Psoas muscle (tissue), 8 donors: ENCODE data around the gene TMEM244. TPM values are rescaled to one million over a fixed set of nuclear protein-coding genes. Genes with fewer than 3 reads are reported as not detected.

Source experiments
- ATAC-seq, 4 donors: fragments of 200-7000 bp; cut with Tn5 transposase; one replicate each; pipeline ENCODE4 v1.9.1; 2020; ENCODE audit warnings: moderate library complexity in 3 of 4, mild to moderate bottlenecking in 2 of 4
- DNase-seq, 2 donors: peaks; one replicate each; pipeline ENCODE4 v3.0.0-alpha.2; 2020
- H3K27ac ChIP-seq: fragments of 200-600 bp; one replicate; pipeline ENCODE4 v1.8.0; 2022
- H3K27me3 ChIP-seq, 3 donors: fragments of 200-600 bp in 1 of 3; one replicate each; pipeline versions ENCODE4 v1.6.1 to v1.8.0; 2013 to 2022; ENCODE audit warnings: low read length in 2 of 3, mild to moderate bottlenecking in 2 of 3, moderate library complexity in 1 of 3; ENCODE audit not compliant: insufficient read depth in 3 of 3
- H3K36me3 ChIP-seq, 2 donors: fragments of 200-600 bp in 1 of 2; one replicate each; pipeline versions ENCODE4 v1.6.1 to v1.8.0; 2013 to 2022; ENCODE audit warnings: low read depth in 1 of 2, mild to moderate bottlenecking in 1 of 2, moderate library complexity in 1 of 2; ENCODE audit not compliant: insufficient read depth in 1 of 2
- H3K4me1 ChIP-seq: fragments of 200-600 bp; one replicate; pipeline ENCODE4 v1.8.0; 2022
- H3K4me3 ChIP-seq: fragments of 200-600 bp; one replicate; pipeline ENCODE4 v1.8.0; 2022; ENCODE audit warnings: mild to moderate bottlenecking
- H3K9me3 ChIP-seq: fragments of 200-600 bp; one replicate; pipeline ENCODE4 v1.8.0; 2022
- CTCF ChIP-seq: fragments of 200-600 bp; IDR thresholded peaks from one replicate; pipeline ENCODE4 v1.8.0; 2022; ENCODE audit warnings: antibody characterized with exemption
- WGBS, 3 donors: extraction: QIAGEN DNeasy Blood & Tissue Kit; methylation state at CpG; one replicate each; pipeline versions ENCODE4 v1.1.6 to v1.1.7; 2013; 5-methylcytosine and 5-hydroxymethylcytosine counted together
- intact Hi-C, 2 donors: fragments of 100-400 bp; cut with DNase I; formaldehyde crosslinking; loops; one replicate each; pipeline versions ENCODE4 v1.11.0 to v1.14.2; 2022
- polyA plus RNA-seq, 3 donors: library from polyadenylated mRNA; stranded (reverse); fragments of 200-250 nt; gene quantifications; one replicate each; pipeline ENCODE4 v1.2.3, GENCODE V29; 2013
- total RNA-seq, 4 donors: library from RNA; stranded (reverse); fragmentation: NEBNext Ultra II Directional in 2 of 4; extraction: Animal tissue kit (Norgen Biotek cat#: 25700) in 2 of 4; gene quantifications; one replicate each; pipeline versions ENCODE4 v1.2.1 to v1.2.4, GENCODE V29; 2021 to 2023
- donor health status: healthy with polysubstance abuse.
- donor health status: DM: no; HTN: no; CAD: no; lungs with moderate emphysema.
- donor health status: Bipolar disorder and iron deficiency.
- donor health status: healthy.
- donor health status: DM: yes; HTN: yes; CAD: no.
- donor health status: DM: no; HTN: no; CAD: no.
- donor health status: DM: no; HTN: no; CAD: no.
- donor health status: DM: yes; HTN: yes; CAD: no.

Gene TMEM244
- total and polyA plus RNA-seq, 7 donors, result not detected

GRCh38 chr6:129865013-129865412, 3.9 kb upstream of the TMEM244 start:
- H3K27me3 ChIP-seq, result no peaks in the 10 kb centered on the region
- no peak for ATAC-seq
- intact Hi-C loops, result no loop called here

GRCh38 chr6:129863664-129864063, 2.5 kb upstream of the TMEM244 start:
- DNase-seq, result no peak

More at GRCh38 chr6:129865013-129865412, 3.9 kb upstream of the TMEM244 start:
- no peak for TF ChIP-seq CTCF
- Histone ChIP-seq H3K27ac (no peak overlapping the region), H3K4me1 (peaks cover 3% of the 10 kb centered on the region), H3K9me3 (no peaks in the 10 kb centered on the region), H3K36me3 (no peaks in the 10 kb centered on the region), H3K4me3 (no peak overlapping the region)
- DNase-seq, result no peak
- 87 to 92% (median 90%) methylated on average over 4 of the region's 4 CpGs for WGBS, 3 donors

GRCh38 chr6:129859524-129859923, 1.6 kb downstream of the TMEM244 start:
- ATAC-seq (no peak), DNase-seq (no peak)
- Histone ChIP-seq H3K4me3 (no peak overlapping the region), H3K27me3 (no peaks in the 10 kb centered on the region), H3K27ac (no peak overlapping the region), H3K9me3 (peaks cover 6% of the 10 kb centered on the region), H3K4me1 (peaks cover 3% of the 10 kb centered on the region), H3K36me3 (no peaks in the 10 kb centered on the region)
- intact Hi-C loops, result no loop called here
- 23 to 29% (median 28%) methylated on average over 2 of the region's 2 CpGs for WGBS, 3 donors
- no peak for TF ChIP-seq CTCF

More at GRCh38 chr6:129863664-129864063, 2.5 kb upstream of the TMEM244 start:
- Histone ChIP-seq H3K4me1 (peaks cover 3% of the 10 kb centered on the region), H3K27ac (no peak overlapping the region), H3K9me3 (no peaks in the 10 kb centered on the region), H3K4me3 (no peak overlapping the region), H3K27me3 (no peaks in the 10 kb centered on the region), H3K36me3 (no peaks in the 10 kb centered on the region)
- 93 to 97% (median 94%) methylated on average over 6 of the region's 6 CpGs for WGBS, 3 donors
- intact Hi-C loops, result no loop called here
- no peak for TF ChIP-seq CTCF
- no peak for ATAC-seq

GRCh38 chr6:129857838-129858237, 3.3 kb downstream of the TMEM244 start:
- H3K4me3 ChIP-seq, result no peak overlapping the region
- H3K9me3 ChIP-seq, result peaks cover 6% of the 10 kb centered on the region
- DNase-seq (no peak), ATAC-seq (no peak)
- no peaks in the 10 kb centered on the region for H3K36me3 ChIP-seq
- WGBS, 3 donors, result 69 to 84% (median 73%) methylated on average over 4 of the region's 4 CpGs
- H3K4me1 ChIP-seq, result peaks cover 3% of the 10 kb centered on the region
- H3K27ac ChIP-seq, result no peak overlapping the region
- intact Hi-C loops, result no loop called here
- no peak for TF ChIP-seq CTCF
- H3K27me3 ChIP-seq, result no peaks in the 10 kb centered on the region

- intact Hi-C loops, result no loop called here
- no peak for DNase-seq
- no peak for TF ChIP-seq CTCF
- Histone ChIP-seq H3K4me3 (no peak overlapping the region), H3K36me3 (no peaks in the 10 kb centered on the region), H3K9me3 (peaks cover 6% of the 10 kb centered on the region), H3K27ac (no peak overlapping the region), H3K4me1 (no peaks in the 10 kb centered on the region), H3K27me3 (no peaks in the 10 kb centered on the region)
- WGBS, 3 donors, result 81 to 83% (median 81%) methylated on average over 3 of the region's 3 CpGs
- ATAC-seq, result no peak
Measured at GRCh38 chr6:129853996-129854711, 7.0 kb downstream of the TMEM244 start.
